ENCODE data around the gene CDKN2B-AS1.

CDKN2B-AS1 gene

DNA sequence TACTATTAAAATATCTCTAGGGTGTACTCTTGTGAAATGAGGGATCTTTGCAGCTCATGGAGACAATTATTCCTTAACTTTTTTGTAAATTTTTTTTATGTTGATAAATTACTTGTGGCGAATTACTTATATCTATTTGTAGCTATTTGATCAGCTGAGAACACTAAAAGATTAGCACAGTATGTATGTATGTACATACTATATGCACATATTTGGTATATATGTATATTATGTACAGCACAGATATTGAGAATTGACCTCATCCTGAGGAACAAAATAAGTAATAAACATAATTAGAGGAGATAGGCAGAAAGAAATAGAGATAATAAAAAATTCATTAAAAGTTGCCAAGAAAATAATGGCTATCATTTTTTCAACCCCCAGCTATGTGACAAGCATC, 12.2 kb upstream of the CDKN2B-AS1 start:
- Histone ChIP-seq H3K4me3 (ENCODE audit: insufficient read depth, low read depth, low read length, poor library complexity, severe bottlenecking) (no peak overlapping the region), H3K9me3 (ENCODE audit: control insufficient read depth, low read length) (no peaks in the 10 kb centered on the region), H3K36me3 (ENCODE audit: control insufficient read depth, insufficient read depth, low read length) (no peaks in the 10 kb centered on the region), H3K27ac (ENCODE audit: insufficient read depth, low read length, poor library complexity, severe bottlenecking) (no peak overlapping the region), H3K4me1 (ENCODE audit: control insufficient read depth, insufficient read depth, low read length, poor library complexity, severe bottlenecking) (no peaks in the 10 kb centered on the region), H3K27me3 (replicated peaks; ENCODE audit: control insufficient read depth, insufficient read depth, low read length, poor library complexity, severe bottlenecking) (peaks cover 20% of the 10 kb centered on the region)
- DNase-seq: no peak

DNA sequence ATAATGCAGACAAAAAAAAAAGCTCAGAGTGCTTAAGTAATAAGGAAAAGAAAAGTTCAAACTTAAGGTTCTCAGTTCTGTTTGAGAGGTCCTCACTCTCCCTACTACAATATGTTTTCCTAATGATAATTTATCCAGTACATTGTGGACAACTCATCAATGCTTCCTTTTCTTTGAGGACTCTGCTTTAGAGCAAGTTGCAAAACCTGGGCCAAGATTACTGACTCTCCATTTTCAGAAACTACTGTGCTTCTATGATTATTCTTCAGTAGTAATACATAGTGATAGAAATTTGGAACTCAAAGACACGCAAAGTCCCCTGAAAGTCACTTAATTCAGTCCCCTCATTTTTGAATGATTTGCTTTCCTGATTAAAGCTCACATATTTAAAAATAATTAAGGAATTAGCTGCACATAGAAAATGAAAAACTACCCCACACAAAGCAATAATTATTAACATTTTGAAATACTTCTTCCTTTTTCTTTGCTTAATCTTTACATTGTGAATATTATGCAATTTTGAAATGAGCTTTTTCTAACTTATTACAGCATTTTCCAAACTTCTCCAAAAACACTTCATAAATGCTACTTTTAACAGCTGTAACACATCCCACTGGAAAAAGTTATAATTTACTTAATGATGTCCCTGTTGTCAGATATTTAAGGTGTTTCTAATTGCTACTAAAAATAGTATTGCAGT, 11.6 kb upstream of the CDKN2B-AS1 start:
- H3K27ac ChIP-seq (ENCODE audit: insufficient read depth, low read length, poor library complexity, severe bottlenecking): no peak overlapping the region
- H3K4me3 ChIP-seq (ENCODE audit: insufficient read depth, low read depth, low read length, poor library complexity, severe bottlenecking): no peak overlapping the region

GRCh38 chr9:21983561-21983935, 11.0 kb upstream of the CDKN2B-AS1 start:
- DNase-seq: no peak
- Histone ChIP-seq H3K9me3 (ENCODE audit: control insufficient read depth, low read length) (no peaks in the 10 kb centered on the region), H3K36me3 (ENCODE audit: control insufficient read depth, insufficient read depth, low read length) (no peaks in the 10 kb centered on the region), H3K27me3 (replicated peaks; ENCODE audit: control insufficient read depth, insufficient read depth, low read length, poor library complexity, severe bottlenecking) (peaks cover 14% of the 10 kb centered on the region), H3K4me3 (ENCODE audit: insufficient read depth, low read depth, low read length, poor library complexity, severe bottlenecking) (no peak overlapping the region), H3K27ac (ENCODE audit: insufficient read depth, low read length, poor library complexity, severe bottlenecking) (no peak overlapping the region), H3K4me1 (ENCODE audit: control insufficient read depth, insufficient read depth, low read length, poor library complexity, severe bottlenecking) (no peaks in the 10 kb centered on the region)

More for the DNA sequence above, 11.6 kb upstream of the CDKN2B-AS1 start:
- DNase-seq: no peak
- Histone ChIP-seq H3K4me1 (ENCODE audit: control insufficient read depth, insufficient read depth, low read length, poor library complexity, severe bottlenecking) (no peaks in the 10 kb centered on the region), H3K27me3 (replicated peaks; ENCODE audit: control insufficient read depth, insufficient read depth, low read length, poor library complexity, severe bottlenecking) (peaks cover 15% of the 10 kb centered on the region), H3K36me3 (ENCODE audit: control insufficient read depth, insufficient read depth, low read length) (no peaks in the 10 kb centered on the region), H3K9me3 (ENCODE audit: control insufficient read depth, low read length) (no peaks in the 10 kb centered on the region)

GRCh38 chr9:21984101-21984500, 10.5 kb upstream of the CDKN2B-AS1 start:
- Histone ChIP-seq H3K9me3 (ENCODE audit: control insufficient read depth, low read length) (no peaks in the 10 kb centered on the region), H3K27me3 (replicated peaks; ENCODE audit: control insufficient read depth, insufficient read depth, low read length, poor library complexity, severe bottlenecking) (peaks cover 8% of the 10 kb centered on the region), H3K4me1 (ENCODE audit: control insufficient read depth, insufficient read depth, low read length, poor library complexity, severe bottlenecking) (no peaks in the 10 kb centered on the region), H3K36me3 (ENCODE audit: control insufficient read depth, insufficient read depth, low read length) (no peaks in the 10 kb centered on the region), H3K4me3 (ENCODE audit: insufficient read depth, low read depth, low read length, poor library complexity, severe bottlenecking) (no peak overlapping the region), H3K27ac (ENCODE audit: insufficient read depth, low read length, poor library complexity, severe bottlenecking) (no peak overlapping the region)
- no peak for DNase-seq

- Histone ChIP-seq H3K36me3 (ENCODE audit: control insufficient read depth, insufficient read depth, low read length) (no peaks in the 10 kb centered on the region), H3K27me3 (replicated peaks; ENCODE audit: control insufficient read depth, insufficient read depth, low read length, poor library complexity, severe bottlenecking) (peaks cover 5% of the 10 kb centered on the region), H3K4me3 (ENCODE audit: insufficient read depth, low read depth, low read length, poor library complexity, severe bottlenecking) (no peak overlapping the region), H3K27ac (ENCODE audit: insufficient read depth, low read length, poor library complexity, severe bottlenecking) (no peak overlapping the region), H3K9me3 (ENCODE audit: control insufficient read depth, low read length) (no peaks in the 10 kb centered on the region), H3K4me1 (ENCODE audit: control insufficient read depth, insufficient read depth, low read length, poor library complexity, severe bottlenecking) (no peaks in the 10 kb centered on the region)
- DNase-seq: no peak
These were observed 8.5 kb upstream of the CDKN2B-AS1 start for GRCh38 chr9:21985964-21986667.

- H3K4me3 ChIP-seq (ENCODE audit: insufficient read depth, low read depth, low read length, poor library complexity, severe bottlenecking): no peak overlapping the region
- H3K27ac ChIP-seq (ENCODE audit: insufficient read depth, low read length, poor library complexity, severe bottlenecking): no peak overlapping the region
These were observed 6.3 kb upstream of the CDKN2B-AS1 start for GRCh38 chr9:21988056-21988990.

GRCh38 chr9:21989440-21990189, 5.0 kb upstream of the CDKN2B-AS1 start:
- no peaks in the 10 kb centered on the region for H3K36me3 ChIP-seq (ENCODE audit: control insufficient read depth, insufficient read depth, low read length)
- peaks cover 5% of the 10 kb centered on the region for H3K27me3 ChIP-seq (replicated peaks; ENCODE audit: control insufficient read depth, insufficient read depth, low read length, poor library complexity, severe bottlenecking)
- H3K27ac ChIP-seq (ENCODE audit: insufficient read depth, low read length, poor library complexity, severe bottlenecking): no peak overlapping the region
- H3K4me3 ChIP-seq (ENCODE audit: insufficient read depth, low read depth, low read length, poor library complexity, severe bottlenecking): no peak overlapping the region
- DNase-seq: no peak
- peaks cover 3% of the 10 kb centered on the region for H3K4me1 ChIP-seq (ENCODE audit: control insufficient read depth, insufficient read depth, low read length, poor library complexity, severe bottlenecking)
- no peaks in the 10 kb centered on the region for H3K9me3 ChIP-seq (ENCODE audit: control insufficient read depth, low read length)

More at GRCh38 chr9:21988056-21988990, 6.3 kb upstream of the CDKN2B-AS1 start:
- no peak for DNase-seq
- H3K9me3 ChIP-seq (ENCODE audit: control insufficient read depth, low read length): no peaks in the 10 kb centered on the region
- no peaks in the 10 kb centered on the region for H3K4me1 ChIP-seq (ENCODE audit: control insufficient read depth, insufficient read depth, low read length, poor library complexity, severe bottlenecking)
- H3K36me3 ChIP-seq (ENCODE audit: control insufficient read depth, insufficient read depth, low read length): no peaks in the 10 kb centered on the region
- H3K27me3 ChIP-seq (replicated peaks; ENCODE audit: control insufficient read depth, insufficient read depth, low read length, poor library complexity, severe bottlenecking): peaks cover 5% of the 10 kb centered on the region

- no peak overlapping the region for H3K4me3 ChIP-seq (ENCODE audit: insufficient read depth, low read depth, low read length, poor library complexity, severe bottlenecking)
- no peak for DNase-seq
- peaks cover 9% of the 10 kb centered on the region for H3K4me1 ChIP-seq (ENCODE audit: control insufficient read depth, insufficient read depth, low read length, poor library complexity, severe bottlenecking)
- no peak overlapping the region for H3K27ac ChIP-seq (ENCODE audit: insufficient read depth, low read length, poor library complexity, severe bottlenecking)
- H3K9me3 ChIP-seq (ENCODE audit: control insufficient read depth, low read length): no peaks in the 10 kb centered on the region
- H3K27me3 ChIP-seq (replicated peaks; ENCODE audit: control insufficient read depth, insufficient read depth, low read length, poor library complexity, severe bottlenecking): peaks cover 5% of the 10 kb centered on the region
- H3K36me3 ChIP-seq (ENCODE audit: control insufficient read depth, insufficient read depth, low read length): no peaks in the 10 kb centered on the region
These were observed 3.3 kb upstream of the CDKN2B-AS1 start for GRCh38 chr9:21991072-21991959.

DNA sequence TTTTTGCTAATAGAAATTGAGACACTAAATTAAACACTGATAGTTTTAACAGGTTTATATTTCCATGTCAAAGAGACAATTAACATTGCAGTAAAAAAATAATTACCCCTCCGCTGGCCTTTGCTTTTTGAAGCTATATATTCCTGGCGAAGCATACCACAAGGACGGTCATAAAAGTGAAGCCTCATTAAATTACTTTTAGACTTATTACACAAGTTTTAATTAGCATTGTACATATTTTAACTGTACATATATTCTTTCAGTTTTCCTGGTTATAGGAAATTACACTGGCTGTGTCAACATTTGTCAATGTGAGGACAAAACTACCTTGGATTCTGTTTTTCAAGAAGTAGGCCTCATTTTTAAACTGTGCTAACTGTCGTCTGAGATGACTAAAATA, 1.6 kb upstream of the CDKN2B-AS1 start:
- Histone ChIP-seq H3K27me3 (replicated peaks; ENCODE audit: control insufficient read depth, insufficient read depth, low read length, poor library complexity, severe bottlenecking) (peaks cover 5% of the 10 kb centered on the region), H3K9me3 (ENCODE audit: control insufficient read depth, low read length) (no peaks in the 10 kb centered on the region), H3K4me3 (ENCODE audit: insufficient read depth, low read depth, low read length, poor library complexity, severe bottlenecking) (no peak overlapping the region), H3K4me1 (ENCODE audit: control insufficient read depth, insufficient read depth, low read length, poor library complexity, severe bottlenecking) (peaks cover 9% of the 10 kb centered on the region), H3K27ac (ENCODE audit: insufficient read depth, low read length, poor library complexity, severe bottlenecking) (no peak overlapping the region), H3K36me3 (ENCODE audit: control insufficient read depth, insufficient read depth, low read length) (no peaks in the 10 kb centered on the region)
- no peak for DNase-seq
